ENCODE data around the gene ITGB2. TPM values are rescaled to one million over a fixed set of nuclear protein-coding genes. Genes with fewer than 3 reads are reported as not detected.

The ITGB2 gene
- total and polyA plus RNA-seq, 2 donors from 2014 or later = 9.5 to 111 TPM

DNA sequence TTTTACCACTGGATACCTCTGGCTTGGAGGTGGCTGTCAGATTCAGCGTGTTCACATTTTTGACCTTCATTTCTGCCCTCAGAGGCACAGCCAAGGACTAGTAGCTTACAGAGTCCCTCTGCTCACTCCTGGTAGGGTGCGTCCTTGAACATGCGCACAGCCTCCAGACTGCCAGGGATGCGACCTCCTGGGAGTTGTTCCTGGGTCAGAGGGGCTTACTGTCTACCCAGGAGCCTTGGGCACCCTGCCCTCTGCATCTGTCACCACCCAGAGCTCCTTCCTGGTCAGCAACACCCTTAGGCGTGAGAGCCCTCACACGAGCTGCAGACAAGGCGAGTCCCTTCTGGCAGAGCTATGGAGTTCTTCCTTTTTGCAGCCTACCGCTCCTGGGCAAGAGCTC, 20.9 kb upstream of the ITGB2 start:
- Histone ChIP-seq H3K36me3 (ENCODE audit: control insufficient read depth in 2 of 3, insufficient read depth in 3 of 3, low read length in 3 of 3) (peaks cover 0 to 3% (median 0%) of the 10 kb centered on the region in 3 donors), H3K4me1 (ENCODE audit: control insufficient read depth in 2 of 3, insufficient read depth in 2 of 3, low read depth in 1 of 3, low read length in 3 of 3) (peaks cover 0 to 18% (median 12%) of the 10 kb centered on the region in 3 donors), H3K4me3 (ENCODE audit: low read length in 3 of 3) (no peak overlapping the region), H3K27ac (ENCODE audit: low read depth in 2 of 2, low read length in 2 of 2) (no peak overlapping the region), H3K27me3 (ENCODE audit: control insufficient read depth, insufficient read depth, low read length) (no peaks in the 10 kb centered on the region), H3K9ac (ENCODE audit: low read length in 3 of 3) (no peak overlapping the region), H3K9me3 (ENCODE audit: control insufficient read depth in 2 of 3, insufficient read depth in 1 of 3, low read length in 3 of 3) (no peaks in the 10 kb centered on the region)
- no peak for FAIRE-seq
- peak in 1 of 5 donors; percentile 33 for DNase-seq
- TF ChIP-seq, protein P1, sequence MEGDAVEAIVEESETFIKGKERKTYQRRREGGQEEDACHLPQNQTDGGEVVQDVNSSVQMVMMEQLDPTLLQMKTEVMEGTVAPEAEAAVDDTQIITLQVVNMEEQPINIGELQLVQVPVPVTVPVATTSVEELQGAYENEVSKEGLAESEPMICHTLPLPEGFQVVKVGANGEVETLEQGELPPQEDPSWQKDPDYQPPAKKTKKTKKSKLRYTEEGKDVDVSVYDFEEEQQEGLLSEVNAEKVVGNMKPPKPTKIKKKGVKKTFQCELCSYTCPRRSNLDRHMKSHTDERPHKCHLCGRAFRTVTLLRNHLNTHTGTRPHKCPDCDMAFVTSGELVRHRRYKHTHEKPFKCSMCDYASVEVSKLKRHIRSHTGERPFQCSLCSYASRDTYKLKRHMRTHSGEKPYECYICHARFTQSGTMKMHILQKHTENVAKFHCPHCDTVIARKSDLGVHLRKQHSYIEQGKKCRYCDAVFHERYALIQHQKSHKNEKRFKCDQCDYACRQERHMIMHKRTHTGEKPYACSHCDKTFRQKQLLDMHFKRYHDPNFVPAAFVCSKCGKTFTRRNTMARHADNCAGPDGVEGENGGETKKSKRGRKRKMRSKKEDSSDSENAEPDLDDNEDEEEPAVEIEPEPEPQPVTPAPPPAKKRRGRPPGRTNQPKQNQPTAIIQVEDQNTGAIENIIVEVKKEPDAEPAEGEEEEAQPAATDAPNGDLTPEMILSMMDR (IDR thresholded peaks at IDR 0.05; ENCODE audit: borderline replicate concordance, extremely low read depth, insufficient read depth) = no peak
- intact Hi-C loops (cut with DNase I) = no loop called here

DNA sequence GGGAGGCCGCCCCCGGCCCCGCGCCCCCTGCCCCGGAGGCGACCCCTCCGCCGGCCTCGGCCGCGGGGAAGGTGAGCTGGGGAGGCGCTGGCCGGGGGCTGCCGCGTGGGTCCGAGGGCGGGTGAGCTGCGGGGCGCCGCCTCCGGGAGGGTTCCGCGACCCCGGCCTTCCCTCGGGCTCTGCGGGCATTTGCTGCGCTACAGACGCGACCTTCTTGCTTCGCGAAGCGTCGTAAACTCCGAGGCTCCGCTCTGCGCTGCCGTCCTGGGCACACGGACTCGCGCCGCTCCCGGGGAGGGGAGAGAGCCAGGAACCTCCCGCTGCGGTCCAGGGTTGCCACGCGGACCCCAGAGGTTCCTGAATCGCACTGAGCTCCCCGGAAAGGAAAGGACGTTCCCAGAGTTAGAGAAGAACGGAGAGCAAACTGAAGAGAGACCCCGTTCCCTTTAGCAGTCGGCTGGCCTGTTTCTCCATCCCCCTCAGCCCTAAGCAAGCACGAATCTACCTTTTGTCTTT, 19.5 kb upstream of the ITGB2 start:
- Histone ChIP-seq H3K4me1 (ENCODE audit: control insufficient read depth in 2 of 3, insufficient read depth in 2 of 3, low read depth in 1 of 3, low read length in 3 of 3) (peaks cover 0 to 18% (median 12%) of the 10 kb centered on the region in 3 donors), H3K36me3 (ENCODE audit: control insufficient read depth in 2 of 3, insufficient read depth in 3 of 3, low read length in 3 of 3) (peaks cover 0 to 2% (median 0%) of the 10 kb centered on the region in 3 donors), H3K4me3 (ENCODE audit: low read length in 3 of 3) (peak overlapping the region; percentile 59 to 93 (median 77)), H3K27me3 (ENCODE audit: control insufficient read depth, insufficient read depth, low read length) (no peaks in the 10 kb centered on the region), H3K9me3 (ENCODE audit: control insufficient read depth in 2 of 3, insufficient read depth in 1 of 3, low read length in 3 of 3) (no peaks in the 10 kb centered on the region), H3K9ac (ENCODE audit: low read length in 3 of 3) (peak overlapping the region in 2 of 3 donors; percentile 61 to 78), H3K27ac (ENCODE audit: low read depth in 2 of 2, low read length in 2 of 2) (peak overlapping the region in 1 of 2 donors; percentile 43)
- intact Hi-C loops (cut with DNase I) = no loop called here
- FAIRE-seq (no peak), DNase-seq (peak in 1 of 5 donors; percentile 22)
- TF ChIP-seq, protein P1 (IDR thresholded peaks at IDR 0.05; ENCODE audit: borderline replicate concordance, extremely low read depth, insufficient read depth) = no peak

DNA sequence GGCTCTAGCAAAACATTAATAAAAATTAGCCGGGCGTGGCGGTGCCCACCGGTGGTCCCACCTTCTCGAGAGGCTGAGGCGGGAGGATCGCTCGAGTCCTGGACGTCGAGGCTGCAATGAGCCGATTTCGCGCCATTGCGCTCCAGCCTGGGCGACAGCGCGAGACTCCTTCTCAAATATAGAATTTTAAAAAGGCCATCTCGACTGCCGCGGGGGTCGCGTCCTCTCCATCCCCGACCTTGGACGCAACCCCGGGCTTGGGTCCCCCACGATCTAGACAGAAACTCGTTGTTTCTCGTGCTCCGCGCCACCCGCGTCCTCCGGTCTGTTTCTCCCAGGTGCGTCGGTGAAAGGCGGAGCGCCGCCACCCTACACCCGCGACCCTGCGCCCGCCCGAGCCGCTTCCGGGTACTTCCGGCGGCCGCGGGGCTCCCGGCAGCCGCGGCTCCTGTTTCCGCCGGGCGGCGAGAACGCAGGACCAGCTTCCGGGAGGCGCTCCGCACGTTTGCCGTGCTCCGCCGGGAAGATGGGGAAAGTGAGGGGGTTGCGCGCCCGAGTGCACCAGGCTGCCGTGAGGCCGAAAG, 18.9 kb upstream of the ITGB2 start, which contains the start of gene SLX9:
Gene SLX9, plus strand, starts transcription at position 498 of the 584 bp plus-strand sequence. Its CDS starts 29 bp downstream, at position 527.
- Histone ChIP-seq H3K4me3 (ENCODE audit: low read length in 3 of 3) (peak within 1 kb of the TSS; percentile 59 to 93 (median 77)), H3K27me3 (ENCODE audit: control insufficient read depth, insufficient read depth, low read length) (no peaks in the 10 kb centered on the region), H3K36me3 (ENCODE audit: control insufficient read depth in 2 of 3, insufficient read depth in 3 of 3, low read length in 3 of 3) (no peaks in the 10 kb centered on the region), H3K4me1 (ENCODE audit: control insufficient read depth in 2 of 3, insufficient read depth in 2 of 3, low read depth in 1 of 3, low read length in 3 of 3) (peaks cover 0 to 18% (median 12%) of the 10 kb centered on the region in 3 donors), H3K9me3 (ENCODE audit: control insufficient read depth in 2 of 3, insufficient read depth in 1 of 3, low read length in 3 of 3) (no peaks in the 10 kb centered on the region), H3K9ac (ENCODE audit: low read length in 3 of 3) (peak within 1 kb of the TSS; percentile 61 to 78 (median 67)), H3K27ac (ENCODE audit: low read depth in 2 of 2, low read length in 2 of 2) (peak within 1 kb of the TSS; percentile 10 to 43)
- DNase-seq = peak; percentile 85 to 94 (median 91)
- TF ChIP-seq, protein P1 (IDR thresholded peaks at IDR 0.05; ENCODE audit: borderline replicate concordance, extremely low read depth, insufficient read depth) = no peak
- no peak for FAIRE-seq
- intact Hi-C loops (cut with DNase I) = no loop called here

All from kidney (tissue), 14 donors.